Suprapubic skin (tissue), 4 donors: ENCODE data around the gene B4GALNT4. TPM values are rescaled to one million over a fixed set of nuclear protein-coding genes. Genes with fewer than 3 reads are reported as not detected.

Experiments
- DNase-seq, 2 donors: peaks; one replicate each; pipeline ENCODE4 v3.0.0-alpha.2; 2019; ENCODE audit warnings: low spot score in 2 of 2
- H3K27ac ChIP-seq: fragments of 200-600 bp; sonication (generic); one replicate; pipeline ENCODE4 v1.5.1; 2019
- H3K27me3 ChIP-seq: fragments of 200-600 bp; sonication (generic); one replicate; pipeline ENCODE4 v1.5.1; 2019
- H3K36me3 ChIP-seq: fragments of 200-600 bp; sonication (generic); one replicate; pipeline ENCODE4 v1.5.1; 2019
- H3K4me1 ChIP-seq: fragments of 200-600 bp; sonication (generic); one replicate; pipeline ENCODE4 v1.5.1; 2019
- H3K4me3 ChIP-seq: fragments of 200-600 bp; sonication (generic); one replicate; pipeline ENCODE4 v1.5.1; 2019; ENCODE audit warnings: mild to moderate bottlenecking
- H3K9me3 ChIP-seq: fragments of 200-600 bp; sonication (generic); one replicate; pipeline ENCODE4 v1.5.1; 2019
- CTCF ChIP-seq, 2 donors: fragments of 200-600 bp in 1 of 2; fragments of 450-650 bp in 1 of 2; sonication (generic) in 1 of 2; IDR thresholded peaks; one replicate each; pipeline ENCODE4 v1.5.1; 2016 to 2019; ENCODE audit warnings: antibody characterized with exemption in 2 of 2, mild to moderate bottlenecking in 1 of 2, moderate library complexity in 1 of 2
- EP300 ChIP-seq: sonication (generic); formaldehyde crosslinking; IDR thresholded peaks from one replicate; pipeline ENCODE4 v1.6.1; 2017; ENCODE audit warnings: antibody characterized with exemption
- POLR2A ChIP-seq, 2 donors: fragments of 450-650 bp; IDR thresholded peaks; one replicate each; pipeline ENCODE4 v1.6.1; 2017; ENCODE audit warnings: antibody characterized with exemption in 2 of 2, mild to moderate bottlenecking in 2 of 2, moderate library complexity in 2 of 2
- POLR2AphosphoS5 ChIP-seq, 3 donors: sonication (generic); formaldehyde crosslinking; IDR thresholded peaks; one replicate each; pipeline ENCODE4 v1.6.1; 2017; ENCODE audit warnings: antibody characterized with exemption in 3 of 3
- WGBS: methylation state at CpG from one replicate; pipeline ENCODE4 v1.1.5; 2018; 5-methylcytosine and 5-hydroxymethylcytosine counted together
- total RNA-seq, 4 donors: library from RNA; depleted of rRNA; stranded (reverse); fragments of >200 nt; gene quantifications; one replicate each; pipeline ENCODE4 v1.1.0, GENCODE V29; 2016

Gene B4GALNT4
- total RNA-seq, 4 donors from 2014 or later, result 1.2 to 3.0 (median 1.6) TPM

DNA sequence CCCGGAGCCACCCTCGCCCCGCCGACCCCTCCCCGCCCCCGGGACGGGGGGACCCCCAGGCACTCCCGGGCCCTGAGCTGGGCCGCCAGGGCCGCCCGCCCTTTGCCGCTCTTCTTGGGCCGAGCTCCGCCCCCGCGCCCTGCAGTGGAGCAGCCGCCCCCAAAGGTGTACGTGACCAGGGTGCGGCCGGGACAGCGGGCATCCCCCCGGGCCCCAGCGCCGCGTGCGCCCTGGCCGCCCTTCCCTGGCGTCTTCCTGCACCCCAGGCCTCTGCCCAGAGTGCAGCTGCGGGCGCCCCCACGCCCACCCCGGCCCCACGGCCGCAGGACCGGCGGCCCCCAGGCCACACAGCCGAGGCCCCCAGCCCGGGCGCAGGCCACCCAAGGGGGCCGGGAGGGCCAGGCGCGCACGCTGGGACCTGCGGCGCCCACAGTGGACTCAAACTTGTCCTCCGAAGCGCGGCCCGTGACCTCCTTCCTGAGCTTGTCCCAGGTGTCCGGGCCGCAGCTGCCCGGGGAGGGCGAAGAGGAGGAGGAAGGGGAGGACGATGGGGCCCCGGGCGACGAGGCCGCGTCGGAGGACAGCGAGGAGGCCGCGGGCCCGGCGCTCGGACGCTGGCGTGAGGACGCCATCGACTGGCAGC is 7.4 kb downstream of the B4GALNT4 start:
- Histone ChIP-seq H3K27ac (no peak overlapping the region), H3K4me1 (no peaks in the 10 kb centered on the region), H3K27me3 (peaks cover 13% of the 10 kb centered on the region), H3K4me3 (no peak overlapping the region), H3K9me3 (no peaks in the 10 kb centered on the region), H3K36me3 (no peaks in the 10 kb centered on the region)
- TF ChIP-seq POLR2AphosphoS5 (IDR thresholded peaks at IDR 0.05) (no peak), POLR2A (IDR thresholded peaks at IDR 0.05) (no peak), EP300 (no peak), CTCF (IDR thresholded peaks at IDR 0.05) (no peak)
- WGBS, result 94% methylated on average over 33 of the region's 70 CpGs
- no peak for DNase-seq

DNA sequence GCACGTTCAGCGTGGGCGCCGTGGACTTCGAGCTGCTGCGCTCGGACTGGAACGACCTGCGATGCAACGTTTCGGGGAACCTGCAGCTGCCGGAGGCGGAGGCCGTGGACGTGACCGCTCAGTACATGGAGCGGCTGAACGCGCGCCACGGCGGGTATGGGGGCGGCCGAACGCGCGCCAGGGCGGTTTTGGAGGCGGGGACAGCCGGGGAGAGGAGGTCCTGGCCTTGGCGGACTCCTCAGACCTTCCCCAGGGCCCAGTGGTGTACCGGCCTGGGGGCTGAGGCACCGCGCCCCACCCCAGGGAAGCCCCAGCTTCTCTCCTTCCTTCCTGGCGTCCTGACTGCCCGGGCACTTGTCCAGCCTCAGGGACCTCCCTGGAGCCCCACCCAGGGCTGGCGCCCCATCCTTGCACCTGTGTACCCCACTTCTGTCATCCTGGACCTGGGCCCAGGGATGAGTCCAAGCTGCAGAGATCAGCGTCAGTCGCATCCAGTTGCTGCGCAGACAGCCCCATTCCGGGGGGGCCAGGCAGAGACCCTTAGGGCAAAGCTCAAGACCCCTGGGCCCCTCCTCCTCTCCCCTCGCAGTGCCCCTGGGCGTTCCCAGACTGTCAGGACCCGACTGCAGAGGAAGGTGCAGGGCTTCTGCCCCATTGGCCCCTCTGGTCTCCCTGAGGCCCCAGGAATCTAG is 8.0 kb downstream of the B4GALNT4 start:
- Histone ChIP-seq H3K9me3 (no peaks in the 10 kb centered on the region), H3K27ac (no peak overlapping the region), H3K4me3 (no peak overlapping the region), H3K36me3 (no peaks in the 10 kb centered on the region), H3K4me1 (no peaks in the 10 kb centered on the region), H3K27me3 (peaks cover 13% of the 10 kb centered on the region)
- WGBS, result 87% methylated on average over 34 of the region's 44 CpGs
- DNase-seq, result no peak
- TF ChIP-seq EP300 (no peak), CTCF (IDR thresholded peaks at IDR 0.05) (no peak), POLR2A (IDR thresholded peaks at IDR 0.05) (no peak), POLR2AphosphoS5 (IDR thresholded peaks at IDR 0.05) (no peak)

DNA sequence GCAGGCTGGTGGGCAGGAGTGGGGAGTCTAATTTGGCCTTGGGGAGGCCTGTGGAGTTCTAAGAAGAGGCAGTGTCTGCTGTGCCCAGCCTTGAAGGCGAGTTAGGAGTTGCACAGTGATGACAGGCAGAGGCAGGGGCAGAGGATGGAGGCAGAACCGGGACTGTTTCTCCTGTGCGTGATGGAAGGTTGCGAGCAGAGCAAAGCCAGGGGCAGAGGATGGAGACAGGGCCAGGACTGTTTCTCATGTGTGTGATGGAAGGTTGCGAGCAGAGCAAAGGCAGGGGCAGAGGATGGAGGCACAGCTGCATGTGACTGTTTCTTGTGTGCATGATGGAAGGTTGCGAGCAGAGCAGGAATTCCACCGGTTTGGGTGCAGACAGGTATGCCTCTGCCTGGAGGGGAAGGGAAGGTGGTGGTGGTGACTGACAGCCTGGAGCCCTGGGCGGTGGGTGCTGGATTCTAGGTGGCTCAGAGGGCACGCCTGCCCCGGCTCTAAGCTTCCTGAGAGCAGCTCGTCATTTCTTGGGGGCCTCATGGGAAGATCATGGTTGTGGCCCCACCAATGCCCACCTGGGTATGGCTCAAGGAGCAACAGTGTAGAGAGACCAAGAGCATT is 8.7 kb downstream of the B4GALNT4 start:
- TF ChIP-seq CTCF (IDR thresholded peaks at IDR 0.05) (no peak), POLR2A (IDR thresholded peaks at IDR 0.05) (no peak), POLR2AphosphoS5 (IDR thresholded peaks at IDR 0.05) (no peak), EP300 (no peak)
- H3K27ac ChIP-seq, result no peak overlapping the region
- H3K27me3 ChIP-seq, result peaks cover 13% of the 10 kb centered on the region
- no peak for DNase-seq
- WGBS, result 70% methylated on average over 10 of the region's 11 CpGs
- no peaks in the 10 kb centered on the region for H3K4me1 ChIP-seq
- H3K36me3 ChIP-seq, result no peaks in the 10 kb centered on the region
- H3K9me3 ChIP-seq, result no peaks in the 10 kb centered on the region
- no peak overlapping the region for H3K4me3 ChIP-seq

DNA sequence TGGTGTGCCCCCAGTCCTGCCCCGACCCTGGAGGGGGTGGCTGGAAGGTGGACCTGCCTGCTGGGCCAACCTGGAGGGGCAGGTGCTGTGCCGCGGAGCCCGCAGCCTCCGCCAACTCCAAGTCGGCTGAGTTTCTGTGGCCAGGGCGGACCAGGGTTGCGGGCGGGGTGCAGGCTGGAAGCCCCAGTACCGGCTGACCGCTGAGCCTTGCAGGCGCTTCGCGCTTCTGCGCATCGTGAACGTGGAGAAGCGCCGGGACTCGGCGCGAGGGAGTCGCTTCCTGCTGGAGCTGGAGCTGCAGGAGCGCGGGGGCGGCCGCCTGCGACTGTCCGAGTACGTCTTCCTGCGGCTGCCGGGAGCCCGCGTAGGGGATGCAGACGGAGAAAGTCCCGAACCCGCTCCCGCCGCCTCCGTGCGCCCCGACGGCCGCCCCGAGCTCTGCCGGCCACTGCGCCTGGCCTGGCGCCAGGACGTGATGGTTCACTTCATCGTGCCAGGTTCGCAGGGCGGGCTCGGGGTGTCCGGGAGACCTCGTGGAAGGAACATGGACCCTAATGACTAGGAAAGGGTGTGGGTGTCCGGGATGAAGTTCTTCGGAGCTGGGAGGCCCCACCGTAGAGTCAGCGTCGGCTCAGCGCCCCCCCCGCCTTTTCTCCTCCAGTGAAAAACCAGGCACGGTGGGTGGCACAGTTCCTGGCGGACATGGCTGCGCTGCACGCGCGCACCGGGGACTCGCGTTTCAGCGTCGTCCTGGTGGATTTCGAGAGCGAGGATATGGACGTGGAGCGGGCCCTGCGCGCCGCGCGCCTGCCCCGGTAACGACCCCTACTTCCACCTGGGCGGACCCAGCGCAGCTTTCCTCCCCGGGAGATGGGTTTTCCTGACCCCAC is 10.2 kb downstream of the B4GALNT4 start:
- 92% methylated on average over 64 of the region's 87 CpGs for WGBS
- Histone ChIP-seq H3K4me3 (no peak overlapping the region), H3K9me3 (no peaks in the 10 kb centered on the region), H3K4me1 (no peaks in the 10 kb centered on the region), H3K27ac (no peak overlapping the region), H3K27me3 (peaks cover 13% of the 10 kb centered on the region), H3K36me3 (no peaks in the 10 kb centered on the region)
- TF ChIP-seq POLR2AphosphoS5 (IDR thresholded peaks at IDR 0.05) (no peak), EP300 (no peak), POLR2A (IDR thresholded peaks at IDR 0.05) (no peak), CTCF (IDR thresholded peaks at IDR 0.05) (no peak)
- no peak for DNase-seq
